Dermis lymphatic vessel endothelial cell (primary cell): Measurements from ENCODE around the gene DKC1. TPM values are rescaled to one million over a fixed set of nuclear protein-coding genes. Genes with fewer than 3 reads are reported as not detected.

Experiments used
- total RNA-seq: library from RNA; depleted of rRNA; stranded (reverse); fragments of >200 nt; gene quantifications from 2 replicates; pipeline ENCODE4 v1.2.1, GENCODE V29; 2014

The DKC1 gene
- 36.4 and 53.7 TPM in 2 replicates for total RNA-seq

GRCh38 chrX:154762537-154763296 is at the start of gene DKC1:
TSS of gene DKC1 (plus strand) at chrX:154762864. CDS start at chrX:154762966, 102 bp downstream.

DNA sequence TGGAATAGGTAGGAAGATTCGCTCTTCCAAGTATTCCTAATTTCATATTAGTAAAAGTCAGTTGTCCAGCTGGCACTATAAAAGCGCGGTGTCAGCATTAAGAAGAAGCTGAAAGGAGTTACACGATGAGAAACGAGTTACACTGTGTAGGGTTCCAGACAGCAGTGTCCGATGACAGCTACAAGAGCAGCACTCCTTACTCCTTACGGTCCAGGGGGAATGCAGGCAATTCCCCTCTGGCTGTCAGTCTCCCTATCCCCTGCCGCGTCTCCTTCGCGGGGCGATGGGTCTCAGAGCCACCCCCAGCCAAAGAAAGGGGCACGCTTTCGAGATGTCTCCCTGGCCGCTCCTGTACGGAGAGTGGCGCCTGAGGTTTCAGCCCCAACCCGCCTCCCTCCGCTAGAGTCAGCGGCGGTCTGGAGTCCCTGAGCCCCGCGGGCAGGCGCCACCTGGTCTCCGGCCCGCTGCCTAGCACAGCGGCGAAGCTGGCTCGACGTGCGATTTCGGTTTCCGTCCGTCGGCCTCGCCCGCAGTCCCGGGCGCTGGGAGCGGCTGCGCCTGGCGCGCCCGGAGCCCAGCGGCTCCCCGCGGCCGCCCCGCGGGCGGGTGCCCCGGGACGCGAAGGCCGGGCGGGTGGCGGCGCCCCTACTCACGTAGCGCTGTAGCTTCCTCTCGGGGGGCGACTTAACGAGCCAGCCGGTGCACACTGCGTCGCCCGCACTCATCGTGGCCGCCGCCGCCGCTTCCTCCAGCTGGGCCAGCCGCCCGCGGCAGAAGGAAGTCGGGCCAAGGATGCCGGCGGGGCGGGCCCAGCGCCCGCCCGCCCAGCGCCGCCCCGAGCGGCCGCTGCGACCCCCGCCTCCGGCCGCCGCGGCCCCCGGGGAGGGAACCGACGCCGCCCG is 12.1 kb upstream of the DKC1 start, which contains the start of gene GAB3:
GAB3 (minus strand) TSS at position 777 of the 902 bp plus-strand sequence; CDS start at position 725, 52 bp downstream.

GRCh38 chrX:154804957-154805695 is 42.5 kb downstream of the DKC1 start, which contains the start of gene MPP1:
TSS of gene MPP1 (minus strand) at chrX:154805485. CDS start at chrX:154805373, 112 bp downstream.

Other genes with a start within 250 kb of the DKC1 start
- gene FAM3A, start 246.6 kb upstream of the DKC1 start, total RNA-seq: 15.6 and 20.3 TPM in 2 replicates
- 22.3 and 22.5 TPM in 2 replicates for gene G6PD, start 216.0 kb upstream of the DKC1 start, total RNA-seq
- 9.5 and 12.7 TPM in 2 replicates for gene IKBKG, start 215.2 kb upstream of the DKC1 start, total RNA-seq
- not detected in 2 replicates for gene CTAG1A, start 177.7 kb upstream of the DKC1 start, total RNA-seq
- gene CTAG1B, start 143.6 kb upstream of the DKC1 start, total RNA-seq: not detected in 2 replicates
- gene CTAG2, start 109.3 kb upstream of the DKC1 start, total RNA-seq: not detected in 2 replicates
- 12.0 and 14.4 TPM in 2 replicates for gene GAB3, start 11.8 kb upstream of the DKC1 start, total RNA-seq
- gene MPP1, start 42.6 kb downstream of the DKC1 start, total RNA-seq: 25.3 and 26.8 TPM in 2 replicates
- not detected in 2 replicates for gene SMIM9, start 71.8 kb downstream of the DKC1 start, total RNA-seq
- gene F8A1, start 123.5 kb downstream of the DKC1 start, total RNA-seq: 1.7 and 2.1 TPM in 2 replicates